Erythroblast (primary cell): ENCODE results near the gene CARF.

ENCODE experiments used
- GATA1 ChIP-seq: IDR thresholded peaks from 2 replicates; pipeline ENCODE4 v1.6.1; 2011; ENCODE audit warnings: low read depth, mild to moderate bottlenecking, control low read depth, low read length, moderate library complexity
- POLR2A ChIP-seq: IDR thresholded peaks from 2 replicates; pipeline ENCODE4 v1.6.1; 2011; ENCODE audit warnings: mild to moderate bottlenecking, low read length

DNA sequence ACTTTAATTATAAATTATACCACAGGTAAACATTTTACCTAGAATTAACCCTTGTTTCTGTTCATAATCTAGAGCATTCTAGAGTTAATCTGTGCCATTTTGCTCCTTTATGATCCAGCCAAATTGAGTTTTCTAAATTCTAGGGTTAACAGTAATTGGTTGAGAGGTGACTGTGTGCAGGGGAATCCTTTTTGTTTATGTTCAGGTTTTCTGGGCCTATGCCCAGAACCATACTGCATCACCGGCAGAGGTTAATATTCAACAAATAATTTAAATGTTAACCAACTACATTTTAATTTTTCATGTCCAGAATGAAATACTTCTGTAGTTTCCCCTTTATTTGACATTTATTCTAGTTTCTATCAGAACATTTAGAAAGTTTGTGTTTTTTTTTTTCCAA, 32.3 kb downstream of the CARF start:
- TF ChIP-seq POLR2A = no peak
- TF ChIP-seq GATA1 = no peak
